ENCODE measurements around the gene HDAC10. TPM values are rescaled to one million over a fixed set of nuclear protein-coding genes. Genes with fewer than 3 reads are reported as not detected.

HDAC10 gene
- total RNA-seq, 1 donor from 2014 or later = 36.8 TPM

DNA sequence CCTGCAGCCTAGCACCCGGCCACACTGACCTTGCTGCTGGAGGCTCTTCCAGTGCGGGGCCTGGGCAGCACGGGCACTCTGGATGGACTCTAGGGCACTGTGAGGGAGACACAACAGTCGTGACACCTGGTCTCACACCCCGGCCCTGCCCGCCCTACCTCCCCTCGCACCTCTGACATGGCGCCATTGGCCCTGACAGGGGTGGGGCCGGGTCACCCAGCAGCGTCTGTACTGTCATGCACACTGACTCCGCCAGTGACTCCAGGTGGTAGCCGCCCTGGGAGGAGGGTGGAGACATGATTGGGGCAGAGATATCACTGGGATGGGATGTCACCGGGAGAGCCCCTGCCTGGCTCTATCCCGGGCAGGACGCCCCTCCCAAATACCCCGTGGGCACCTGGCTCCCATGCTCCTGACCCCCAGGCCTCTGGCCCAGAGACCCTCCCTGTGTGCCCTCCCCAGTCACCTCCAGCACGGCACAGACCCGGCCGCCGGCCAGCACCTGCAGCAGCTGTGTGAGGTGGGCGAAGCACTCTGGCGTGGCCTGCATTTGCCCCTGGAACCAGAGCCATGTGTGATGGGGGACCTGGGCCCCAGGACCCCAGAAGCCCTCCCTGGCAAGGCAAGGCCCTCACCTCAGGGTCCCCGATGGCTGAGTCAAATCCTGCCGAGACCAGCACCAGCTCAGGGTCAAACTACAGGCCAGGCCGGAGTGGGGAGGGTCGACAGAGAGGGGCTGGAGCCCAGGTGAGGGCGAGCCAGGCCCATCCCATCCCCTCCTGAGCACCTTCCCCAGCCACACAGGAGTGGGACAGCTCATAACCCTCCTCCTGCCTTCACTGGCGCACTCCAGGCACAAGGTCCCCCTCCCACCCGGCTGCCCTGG is 2.6 kb downstream of the HDAC10 start:
- Mint-ChIP-seq H3K9me3 (ENCODE audit: low read depth) (no peaks in the 10 kb centered on the region), H3K36me3 (ENCODE audit: low read depth) (peaks cover 5% of the 10 kb centered on the region), H3K4me1 (ENCODE audit: low read depth) (peaks cover 25% of the 10 kb centered on the region), H3K27me3 (ENCODE audit: low read depth) (no peaks in the 10 kb centered on the region), H3K4me3 (ENCODE audit: unreplicated experiment) (no peak overlapping the region), H3K27ac (ENCODE audit: unreplicated experiment) (peak overlapping the region; percentile 54)
- DNase-seq (ENCODE audit: low spot score) = no peak
- TF ChIP-seq, protein P1, sequence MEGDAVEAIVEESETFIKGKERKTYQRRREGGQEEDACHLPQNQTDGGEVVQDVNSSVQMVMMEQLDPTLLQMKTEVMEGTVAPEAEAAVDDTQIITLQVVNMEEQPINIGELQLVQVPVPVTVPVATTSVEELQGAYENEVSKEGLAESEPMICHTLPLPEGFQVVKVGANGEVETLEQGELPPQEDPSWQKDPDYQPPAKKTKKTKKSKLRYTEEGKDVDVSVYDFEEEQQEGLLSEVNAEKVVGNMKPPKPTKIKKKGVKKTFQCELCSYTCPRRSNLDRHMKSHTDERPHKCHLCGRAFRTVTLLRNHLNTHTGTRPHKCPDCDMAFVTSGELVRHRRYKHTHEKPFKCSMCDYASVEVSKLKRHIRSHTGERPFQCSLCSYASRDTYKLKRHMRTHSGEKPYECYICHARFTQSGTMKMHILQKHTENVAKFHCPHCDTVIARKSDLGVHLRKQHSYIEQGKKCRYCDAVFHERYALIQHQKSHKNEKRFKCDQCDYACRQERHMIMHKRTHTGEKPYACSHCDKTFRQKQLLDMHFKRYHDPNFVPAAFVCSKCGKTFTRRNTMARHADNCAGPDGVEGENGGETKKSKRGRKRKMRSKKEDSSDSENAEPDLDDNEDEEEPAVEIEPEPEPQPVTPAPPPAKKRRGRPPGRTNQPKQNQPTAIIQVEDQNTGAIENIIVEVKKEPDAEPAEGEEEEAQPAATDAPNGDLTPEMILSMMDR (IDR thresholded peaks at IDR 0.05) = no peak

DNA sequence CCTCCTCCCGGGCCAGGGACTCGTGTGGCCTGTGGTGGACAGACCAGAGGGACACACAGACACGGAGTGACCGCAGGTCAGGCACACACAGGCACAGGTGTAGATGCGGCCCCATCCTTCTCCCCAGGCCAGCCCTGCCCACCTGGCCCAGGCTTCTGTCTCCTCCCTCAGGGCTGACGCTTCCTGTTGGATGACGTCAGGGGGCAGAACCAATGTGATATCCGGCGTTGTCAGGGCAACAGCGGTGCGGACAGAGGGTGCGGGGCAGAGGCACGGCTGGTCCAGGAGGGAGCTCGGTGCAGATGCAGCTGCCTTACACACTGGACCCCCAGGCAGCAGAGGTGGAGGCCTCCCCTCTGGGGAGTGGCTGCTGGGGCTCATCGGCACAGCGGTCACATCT is 3.3 kb downstream of the HDAC10 start:
- no peaks in the 10 kb centered on the region for H3K9me3 Mint-ChIP-seq (ENCODE audit: low read depth)
- no peak overlapping the region for H3K4me3 Mint-ChIP-seq (ENCODE audit: unreplicated experiment)
- no peaks in the 10 kb centered on the region for H3K27me3 Mint-ChIP-seq (ENCODE audit: low read depth)
- H3K27ac Mint-ChIP-seq (ENCODE audit: unreplicated experiment) = peak overlapping the region; percentile 54
- TF ChIP-seq, protein P1 (IDR thresholded peaks at IDR 0.05) = no peak
- H3K36me3 Mint-ChIP-seq (ENCODE audit: low read depth) = peaks cover 5% of the 10 kb centered on the region
- DNase-seq (ENCODE audit: low spot score) = no peak
- peaks cover 32% of the 10 kb centered on the region for H3K4me1 Mint-ChIP-seq (ENCODE audit: low read depth)

DNA sequence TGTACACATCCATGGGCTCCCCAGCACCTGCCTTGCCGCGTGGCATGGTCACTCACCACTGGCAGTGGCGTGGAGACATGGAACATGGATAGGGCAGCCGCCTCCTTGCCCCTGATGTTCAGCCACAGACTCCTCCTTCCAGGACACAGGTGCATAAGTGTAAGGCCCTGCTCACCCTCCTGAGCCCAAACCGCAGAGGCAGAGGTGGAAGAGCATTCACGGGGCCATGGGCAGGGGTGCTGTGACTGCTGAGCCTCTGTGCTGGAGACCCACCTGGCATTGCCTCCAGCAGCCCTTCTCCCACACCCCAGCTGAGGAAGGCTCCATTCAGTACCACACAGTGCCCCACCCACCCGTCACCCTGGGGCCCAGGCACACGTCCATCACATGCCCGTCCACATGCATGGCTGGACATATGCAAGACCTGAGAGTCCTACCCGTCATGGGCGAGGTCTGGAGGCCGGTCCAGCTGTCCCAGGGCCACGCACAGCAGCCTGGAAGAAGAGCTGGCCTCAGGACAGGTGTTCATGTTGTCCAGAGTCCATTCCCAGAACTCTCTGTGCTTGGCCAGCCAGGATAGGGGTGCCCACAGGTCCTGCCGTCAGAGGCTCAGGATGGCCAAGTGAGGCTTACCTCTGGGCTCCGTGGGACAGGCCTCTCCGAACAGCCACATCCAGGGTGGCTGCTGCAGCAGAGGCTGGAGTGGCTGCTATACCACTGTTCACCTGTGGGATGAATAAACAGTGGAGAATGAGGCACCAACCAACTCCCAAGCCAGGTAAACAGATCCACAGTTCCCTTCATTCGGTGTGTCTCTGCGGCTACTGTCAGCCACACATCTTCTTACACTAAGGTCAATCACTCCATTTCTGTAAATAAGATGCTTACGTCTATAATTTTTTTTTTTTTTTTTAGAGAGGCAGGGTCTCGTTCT is 4.6 kb downstream of the HDAC10 start:
- H3K4me3 Mint-ChIP-seq (ENCODE audit: unreplicated experiment) = peak overlapping the region; percentile 96
- H3K27ac Mint-ChIP-seq (ENCODE audit: unreplicated experiment) = peak overlapping the region; percentile 17
- TF ChIP-seq, protein P1 (IDR thresholded peaks at IDR 0.05) = peak; percentile 26
- DNase-seq (ENCODE audit: low spot score) = no peak
- peaks cover 44% of the 10 kb centered on the region for H3K4me1 Mint-ChIP-seq (ENCODE audit: low read depth)
- no peaks in the 10 kb centered on the region for H3K27me3 Mint-ChIP-seq (ENCODE audit: low read depth)
- no peaks in the 10 kb centered on the region for H3K9me3 Mint-ChIP-seq (ENCODE audit: low read depth)
- peaks cover 5% of the 10 kb centered on the region for H3K36me3 Mint-ChIP-seq (ENCODE audit: low read depth)

DNA sequence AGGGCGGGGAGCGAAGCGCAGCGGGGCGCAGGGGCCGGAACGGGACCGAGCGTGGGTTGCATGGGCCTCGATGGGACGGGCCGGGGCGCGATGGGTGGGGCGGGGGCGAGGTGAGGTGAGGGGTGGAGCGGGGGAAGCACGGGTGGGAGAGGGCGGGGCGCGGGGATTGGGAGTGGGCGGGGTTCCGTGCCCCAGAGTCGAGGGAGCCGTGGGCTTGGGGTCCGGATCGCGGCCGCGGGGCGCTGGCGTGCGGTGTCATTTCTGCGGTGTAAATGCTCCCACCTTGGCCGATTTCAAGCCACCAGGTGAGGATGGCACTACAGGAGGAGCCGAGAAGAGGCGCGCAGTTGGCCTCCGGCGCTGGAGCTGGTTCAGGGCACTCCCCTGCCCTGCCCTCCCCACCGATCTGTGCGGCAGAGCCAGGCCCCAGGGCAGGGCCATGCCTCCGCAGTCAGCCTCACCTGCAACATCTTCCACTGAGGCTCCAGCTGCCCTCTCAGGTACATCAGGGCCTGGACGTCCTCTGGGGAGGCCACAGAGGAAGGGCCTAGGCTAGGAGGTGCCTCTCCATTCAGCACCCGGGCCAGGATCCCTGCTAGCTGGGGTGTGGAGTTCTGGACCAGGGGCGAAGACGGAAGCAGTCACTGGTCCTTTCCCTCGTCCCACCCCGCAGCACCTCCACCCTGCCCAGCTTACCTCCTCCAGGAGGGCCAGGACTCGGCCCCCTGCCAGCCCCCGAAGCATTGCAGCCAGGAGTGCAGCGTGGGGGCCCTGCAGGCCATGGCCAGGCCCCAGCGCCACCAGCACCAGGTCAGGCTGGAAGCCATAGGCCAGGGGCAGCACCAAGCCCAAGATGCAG is 5.6 kb downstream of the HDAC10 start:
- H3K4me3 Mint-ChIP-seq (ENCODE audit: unreplicated experiment) = peak overlapping the region; percentile 96

More for the DNA sequence above, 5.6 kb downstream of the HDAC10 start:
- peak overlapping the region; percentile 100 for H3K27ac Mint-ChIP-seq (ENCODE audit: unreplicated experiment)
- H3K27me3 Mint-ChIP-seq (ENCODE audit: low read depth) = no peaks in the 10 kb centered on the region
- peaks cover 48% of the 10 kb centered on the region for H3K4me1 Mint-ChIP-seq (ENCODE audit: low read depth)
- TF ChIP-seq, protein P1 (IDR thresholded peaks at IDR 0.05) = no peak
- H3K9me3 Mint-ChIP-seq (ENCODE audit: low read depth) = no peaks in the 10 kb centered on the region
- no peak for DNase-seq (ENCODE audit: low spot score)
- H3K36me3 Mint-ChIP-seq (ENCODE audit: low read depth) = peaks cover 5% of the 10 kb centered on the region
